HG03064 (cell line): ENCODE results near the gene TENM4.

ENCODE experiments used
- ATAC-seq: cut with Tn5 transposase; IDR thresholded peaks from one replicate; pipeline ENCODE4 v1.9.1; 2021; ENCODE audit warnings: low read depth; ENCODE audit not compliant: unreplicated experiment

TENM4 gene

GRCh38 chr11:79312617-79313529, 128.0 kb downstream of the TENM4 start:
- no peak for ATAC-seq

GRCh38 chr11:79311461-79311860, 129.4 kb downstream of the TENM4 start:
- no peak for ATAC-seq

GRCh38 chr11:79309407-79309806, 131.4 kb downstream of the TENM4 start:
- no peak for ATAC-seq

GRCh38 chr11:79308429-79308828, 132.4 kb downstream of the TENM4 start:
- no peak for ATAC-seq

- ATAC-seq, result no peak
These were observed 136.1 kb downstream of the TENM4 start for GRCh38 chr11:79304599-79305212.

- no peak for ATAC-seq
These were observed 144.7 kb downstream of the TENM4 start for GRCh38 chr11:79296141-79296540.

GRCh38 chr11:79294845-79295731, 145.7 kb downstream of the TENM4 start:
- no peak for ATAC-seq

GRCh38 chr11:79291948-79292347, 148.9 kb downstream of the TENM4 start:
- no peak for ATAC-seq

- ATAC-seq, result no peak
These were observed 150.1 kb downstream of the TENM4 start for GRCh38 chr11:79290761-79291160.

- no peak for ATAC-seq
These were observed 152.9 kb downstream of the TENM4 start for GRCh38 chr11:79287952-79288351.

GRCh38 chr11:79285756-79286155, 155.1 kb downstream of the TENM4 start:
- no peak for ATAC-seq

- ATAC-seq, result no peak
These were observed 164.0 kb downstream of the TENM4 start for GRCh38 chr11:79276736-79277325.

GRCh38 chr11:79274636-79275331, 166.0 kb downstream of the TENM4 start:
- ATAC-seq, result no peak

- no peak for ATAC-seq
These were observed 167.0 kb downstream of the TENM4 start for GRCh38 chr11:79273781-79274180.

- ATAC-seq, result no peak
These were observed 171.1 kb downstream of the TENM4 start for GRCh38 chr11:79269611-79270307.

- no peak for ATAC-seq
These were observed 174.4 kb downstream of the TENM4 start for GRCh38 chr11:79266396-79266795.

- no peak for ATAC-seq
These were observed 175.0 kb downstream of the TENM4 start for GRCh38 chr11:79265756-79266322.

- ATAC-seq, result no peak
These were observed 176.5 kb downstream of the TENM4 start for GRCh38 chr11:79264284-79264683.

- no peak for ATAC-seq
These were observed 177.8 kb downstream of the TENM4 start for GRCh38 chr11:79263001-79263400.
